ENCODE measurements around the gene PLXNA4.

PLXNA4 gene

GRCh38 chr7:132347123-132347522 lies 229.1 kb downstream of the PLXNA4 start:
- H3K79me2 ChIP-seq (ENCODE audit: insufficient read depth, low read length), result no peaks in the 10 kb centered on the region
- no peaks in the 10 kb centered on the region for H3F3A ChIP-seq (ENCODE audit: insufficient read depth, low read length)
- no peaks in the 10 kb centered on the region for H3K9me2 ChIP-seq (ENCODE audit: low read depth, low read length)
- H3K36me3 ChIP-seq (ENCODE audit: insufficient read depth, low read length), result no peaks in the 10 kb centered on the region
- no peaks in the 10 kb centered on the region for H4K20me1 ChIP-seq (ENCODE audit: insufficient read depth, low read length)
- no peak overlapping the region for H3K4me3 ChIP-seq (ENCODE audit: low read depth, low read length, poor library complexity, severe bottlenecking)
- H3K9ac ChIP-seq (ENCODE audit: low read length), result no peak overlapping the region
- H3K4me1 ChIP-seq (ENCODE audit: insufficient read depth, low read length, severe bottlenecking), result no peaks in the 10 kb centered on the region
- H2AFZ ChIP-seq (ENCODE audit: low read length), result no peak overlapping the region
- no peaks in the 10 kb centered on the region for H3K9me3 ChIP-seq (ENCODE audit: low read length)
- no peak overlapping the region for H3K27ac ChIP-seq (ENCODE audit: low read depth, low read length, poor library complexity, severe bottlenecking)
- no peaks in the 10 kb centered on the region for H3K27me3 ChIP-seq (ENCODE audit: insufficient read depth, low read length)
- no peak for TF ChIP-seq CTCF (IDR thresholded peaks at IDR 0.05; ENCODE audit: low read length)
- TF ChIP-seq EZH2 (IDR thresholded peaks at IDR 0.05; ENCODE audit: borderline replicate concordance, low read length), result no peak
- H3K4me2 ChIP-seq (ENCODE audit: low read length), result no peak overlapping the region

- Histone ChIP-seq H3K79me2 (ENCODE audit: insufficient read depth, low read length) (no peaks in the 10 kb centered on the region), H3K27ac (ENCODE audit: low read depth, low read length, poor library complexity, severe bottlenecking) (no peak overlapping the region), H3K9ac (ENCODE audit: low read length) (no peak overlapping the region), H4K20me1 (ENCODE audit: insufficient read depth, low read length) (no peaks in the 10 kb centered on the region), H3K9me2 (ENCODE audit: low read depth, low read length) (no peaks in the 10 kb centered on the region), H3K4me2 (ENCODE audit: low read length) (no peak overlapping the region), H3K27me3 (ENCODE audit: insufficient read depth, low read length) (no peaks in the 10 kb centered on the region), H3K4me3 (ENCODE audit: low read depth, low read length, poor library complexity, severe bottlenecking) (no peak overlapping the region), H3K36me3 (ENCODE audit: insufficient read depth, low read length) (no peaks in the 10 kb centered on the region), H3F3A (ENCODE audit: insufficient read depth, low read length) (no peaks in the 10 kb centered on the region), H2AFZ (ENCODE audit: low read length) (no peak overlapping the region), H3K9me3 (ENCODE audit: low read length) (no peaks in the 10 kb centered on the region), H3K4me1 (ENCODE audit: insufficient read depth, low read length, severe bottlenecking) (no peaks in the 10 kb centered on the region)
- TF ChIP-seq CTCF (IDR thresholded peaks at IDR 0.05; ENCODE audit: low read length), result no peak
- no peak for TF ChIP-seq EZH2 (IDR thresholded peaks at IDR 0.05; ENCODE audit: borderline replicate concordance, low read length)
Observed at GRCh38 chr7:132345543-132346129, 230.6 kb downstream of the PLXNA4 start.

GRCh38 chr7:132345030-132345429 lies 231.2 kb downstream of the PLXNA4 start:
- Histone ChIP-seq H3F3A (ENCODE audit: insufficient read depth, low read length) (no peaks in the 10 kb centered on the region), H4K20me1 (ENCODE audit: insufficient read depth, low read length) (no peaks in the 10 kb centered on the region), H3K36me3 (ENCODE audit: insufficient read depth, low read length) (no peaks in the 10 kb centered on the region), H3K27ac (ENCODE audit: low read depth, low read length, poor library complexity, severe bottlenecking) (no peak overlapping the region), H3K9me3 (ENCODE audit: low read length) (no peaks in the 10 kb centered on the region), H3K4me1 (ENCODE audit: insufficient read depth, low read length, severe bottlenecking) (no peaks in the 10 kb centered on the region), H3K27me3 (ENCODE audit: insufficient read depth, low read length) (no peaks in the 10 kb centered on the region), H3K4me2 (ENCODE audit: low read length) (no peak overlapping the region), H3K9ac (ENCODE audit: low read length) (no peak overlapping the region), H3K9me2 (ENCODE audit: low read depth, low read length) (no peaks in the 10 kb centered on the region), H2AFZ (ENCODE audit: low read length) (no peak overlapping the region), H3K79me2 (ENCODE audit: insufficient read depth, low read length) (no peaks in the 10 kb centered on the region), H3K4me3 (ENCODE audit: low read depth, low read length, poor library complexity, severe bottlenecking) (no peak overlapping the region)
- TF ChIP-seq CTCF (IDR thresholded peaks at IDR 0.05; ENCODE audit: low read length) (no peak), EZH2 (IDR thresholded peaks at IDR 0.05; ENCODE audit: borderline replicate concordance, low read length) (no peak)
